ENCODE measurements around the gene HPGD.
"Not testable (repeated sequence)": the region's sequence is repeated elsewhere in the genome, so short reads cannot be mapped to it uniquely, and the experiment has no call there.

Gene HPGD

GRCh38 chr4:174526731-174527130 is 4.4 kb upstream of the HPGD start:
- no peak for DNase-seq (ENCODE audit: low spot score)

- no peak for DNase-seq (ENCODE audit: low spot score)
Measured at GRCh38 chr4:174524242-174524641, 2.0 kb upstream of the HPGD start.

- DNase-seq (ENCODE audit: low spot score), result no peak
Measured at GRCh38 chr4:174523025-174523693, 871 bp upstream of the HPGD start.

DNA sequence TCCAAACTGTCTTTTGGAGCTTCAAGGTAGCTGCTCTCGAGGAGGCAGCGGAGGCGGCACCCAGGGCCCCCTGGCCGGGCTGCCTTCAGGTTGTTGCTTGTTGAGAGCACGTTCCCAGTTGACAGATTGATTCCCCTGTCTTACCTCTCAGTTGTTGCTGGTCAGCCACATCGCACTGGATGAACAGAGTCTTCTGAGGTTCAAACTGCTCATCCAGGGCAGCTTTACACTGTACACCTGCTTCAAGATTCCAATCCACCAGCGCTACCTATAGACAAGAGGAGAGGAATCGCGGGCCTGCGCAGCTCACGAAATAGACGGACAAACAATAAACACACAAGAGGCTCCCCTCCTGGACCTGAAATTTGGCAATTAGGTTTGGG is 497 bp downstream of the HPGD start:
- DNase-seq (ENCODE audit: low spot score), result no peak

DNA sequence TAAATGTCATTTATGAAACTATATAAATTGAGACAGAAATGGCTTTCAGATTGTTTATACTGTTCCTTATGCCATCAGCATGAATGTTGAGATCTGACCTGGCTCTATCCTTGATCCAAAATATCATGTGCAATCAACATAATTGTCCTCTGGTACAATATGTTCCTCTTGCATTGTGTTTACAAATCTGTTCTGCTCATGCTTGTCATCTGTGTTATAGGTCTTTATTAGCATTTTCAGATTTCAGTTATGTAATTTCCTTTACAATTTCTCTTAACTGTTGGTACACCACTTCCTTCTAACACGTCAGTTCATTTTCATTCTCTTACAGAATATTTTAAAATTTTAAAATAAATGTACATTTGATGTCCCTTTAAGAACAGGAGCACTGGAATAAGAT is 1.6 kb downstream of the HPGD start:
- DNase-seq (ENCODE audit: low spot score), result no peak

GRCh38 chr4:174517502-174518445 is 4.5 kb downstream of the HPGD start:
- DNase-seq (ENCODE audit: low spot score), result no peak

DNA sequence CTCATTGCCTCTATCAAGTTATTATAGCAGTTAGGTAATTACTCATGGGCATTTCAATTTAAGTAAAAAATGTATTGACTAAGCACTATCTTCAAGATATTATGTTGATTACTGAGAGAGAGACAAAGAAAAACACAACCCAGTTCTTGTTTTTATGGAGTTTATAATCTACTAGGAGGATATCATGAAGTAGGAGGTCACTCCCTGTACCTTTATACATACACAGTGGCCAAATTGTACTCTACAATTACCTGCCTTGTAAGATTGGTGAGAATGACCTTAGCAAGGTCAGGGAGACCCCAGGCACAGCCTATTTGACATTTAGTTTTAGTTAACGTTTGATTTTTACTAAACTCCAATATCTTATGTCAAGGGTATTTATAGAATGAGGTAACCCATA is 5.5 kb downstream of the HPGD start:
- DNase-seq (ENCODE audit: low spot score), result no peak

DNA sequence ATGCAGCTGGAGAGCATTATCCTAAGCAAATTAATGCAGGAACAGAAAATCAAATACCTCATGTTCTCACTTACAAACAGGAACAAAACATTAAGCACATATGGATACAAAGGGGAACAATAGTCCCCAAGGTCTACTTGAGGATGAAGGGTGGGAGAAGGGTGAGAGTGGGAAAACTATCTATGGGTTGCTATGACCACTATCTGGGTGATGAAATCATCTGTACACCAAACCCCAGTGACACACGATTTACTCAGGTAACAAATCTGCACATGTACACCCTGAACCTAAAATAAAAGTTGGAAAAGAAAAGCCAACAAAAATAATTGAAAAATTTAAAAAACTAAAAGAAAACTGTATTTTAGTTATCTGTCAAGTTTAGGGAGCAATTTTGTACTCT is 5.9 kb downstream of the HPGD start:
- no peak for DNase-seq (ENCODE audit: low spot score)

DNA sequence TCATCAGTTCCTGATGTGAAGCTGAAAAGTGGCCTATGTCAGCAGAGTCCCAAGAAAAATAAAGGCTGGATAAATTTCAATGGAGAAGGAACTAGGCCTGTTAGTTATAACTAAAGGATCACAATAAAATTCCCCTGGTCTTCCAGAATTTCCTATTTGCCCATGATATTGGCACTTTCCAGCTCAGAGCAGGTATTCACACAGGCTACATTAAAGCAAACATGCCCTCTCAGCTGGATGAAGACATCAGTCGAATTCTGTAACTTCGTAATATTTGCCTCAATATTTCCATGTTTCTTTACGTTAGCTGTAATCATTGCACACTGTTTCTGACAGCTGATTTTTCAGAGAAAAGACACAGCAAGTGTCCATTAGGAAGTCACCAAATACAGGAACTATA is 9.5 kb downstream of the HPGD start:
- no peak for DNase-seq (ENCODE audit: low spot score)

DNA sequence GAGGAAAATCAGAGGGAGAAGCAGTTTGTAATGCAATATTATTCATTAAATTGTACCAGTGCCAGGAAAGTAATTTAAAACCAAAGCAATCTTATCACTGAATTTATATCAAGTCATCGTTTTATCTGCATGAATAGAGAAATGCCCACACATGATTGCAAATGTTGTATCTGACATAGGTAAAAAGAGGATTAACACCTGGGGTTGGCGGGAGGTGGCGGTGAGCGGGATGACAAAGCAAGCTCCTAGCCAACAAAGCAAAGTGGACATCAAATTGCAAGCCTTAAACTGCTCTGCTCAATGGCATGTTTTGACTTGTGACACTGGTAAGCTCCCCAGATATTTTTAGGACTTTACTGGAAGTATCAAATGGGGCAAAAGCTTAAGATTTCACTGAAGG is 16.4 kb downstream of the HPGD start:
- DNase-seq (ENCODE audit: low spot score), result no peak

- DNase-seq (ENCODE audit: low spot score), result no peak
Measured at GRCh38 chr4:174505007-174505406, 17.3 kb downstream of the HPGD start.

DNA sequence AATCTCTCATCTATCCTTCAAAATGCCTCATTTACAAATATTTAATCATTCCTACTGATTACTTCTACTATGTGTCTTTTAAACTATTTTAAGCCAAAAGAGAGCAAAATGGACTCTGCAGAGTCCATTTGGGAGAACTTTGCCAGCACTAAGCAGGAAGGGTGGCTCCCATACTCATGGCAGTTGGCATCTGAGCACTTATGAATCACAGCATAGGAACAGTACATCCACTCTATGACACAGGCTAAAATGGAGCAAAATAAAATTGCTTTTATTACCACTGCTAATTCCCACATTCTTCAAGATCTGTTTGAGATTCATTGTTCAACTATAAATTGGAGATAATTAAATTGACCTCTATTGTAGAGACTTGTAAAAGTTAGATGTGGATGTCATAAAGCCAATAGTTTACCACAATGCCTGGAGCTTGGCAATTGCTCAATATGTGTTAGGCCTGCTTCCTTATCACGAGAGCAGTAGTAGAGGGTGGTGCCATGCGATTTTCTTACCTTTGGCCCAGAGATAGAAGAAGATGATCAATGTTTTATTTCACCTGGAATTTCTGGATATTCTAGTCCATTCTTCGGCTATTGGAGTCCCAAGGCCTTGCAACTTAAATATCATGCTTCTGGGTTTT is 19.1 kb downstream of the HPGD start:
- DNase-seq (ENCODE audit: low spot score), result no peak

DNA sequence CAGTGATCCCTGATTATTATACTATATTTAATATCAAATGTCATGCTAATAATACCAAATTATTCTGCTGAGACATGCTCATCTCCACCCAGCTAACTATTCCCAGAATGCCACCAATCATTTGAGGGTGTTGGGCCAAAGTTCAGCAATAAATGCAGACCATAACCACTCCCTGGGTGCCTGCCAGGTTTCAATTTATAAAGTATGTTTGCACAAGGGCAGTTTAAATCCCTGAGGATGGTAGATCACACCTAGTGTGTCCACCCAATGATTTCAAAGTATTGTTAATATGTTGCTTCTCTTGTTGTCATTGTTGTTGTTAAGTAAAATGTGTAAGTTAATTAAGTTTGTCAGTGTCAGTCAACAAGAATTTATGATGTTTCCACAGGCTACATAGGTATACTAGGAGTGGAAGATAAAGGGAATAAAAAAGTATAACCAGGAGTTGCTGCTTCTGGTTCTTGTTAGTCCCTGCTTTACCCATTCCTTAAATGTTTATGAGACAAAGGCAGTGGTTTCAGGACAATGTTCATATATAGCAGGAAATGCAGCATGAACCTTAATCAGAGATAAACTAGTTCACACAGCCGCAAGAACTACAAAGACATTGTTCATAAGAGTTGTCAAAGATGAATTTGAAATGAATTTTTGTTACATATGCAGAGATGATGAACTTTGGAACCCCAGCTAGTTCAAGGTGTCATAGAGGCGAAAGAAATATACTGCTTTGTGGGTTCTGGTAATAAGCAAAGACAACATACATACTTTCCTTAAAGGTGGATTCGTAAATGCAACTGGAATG is 25.5 kb downstream of the HPGD start:
- DNase-seq (ENCODE audit: low spot score), result no peak

DNA sequence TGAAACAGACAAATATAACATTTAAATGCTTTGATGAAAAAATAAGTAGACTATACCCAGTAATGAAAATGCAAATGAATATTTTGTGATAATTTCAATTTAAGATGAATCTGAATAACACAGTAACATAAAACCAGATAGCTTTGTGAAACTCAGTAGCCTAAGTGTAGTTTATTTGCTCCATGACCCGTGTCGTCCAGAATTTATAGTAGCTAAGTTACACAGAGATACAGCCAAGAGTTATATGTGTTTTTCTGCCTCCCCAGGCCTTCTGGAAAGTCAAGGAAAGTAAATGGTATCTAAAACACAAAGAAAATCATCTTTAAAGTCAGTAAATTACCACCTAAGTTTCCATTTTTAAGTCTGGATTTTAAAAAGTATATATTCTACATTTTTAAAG is 26.7 kb downstream of the HPGD start:
- no peak for DNase-seq (ENCODE audit: low spot score)

- DNase-seq (ENCODE audit: low spot score), result no peak
Measured at GRCh38 chr4:174494726-174495125, 27.6 kb downstream of the HPGD start.

GRCh38 chr4:174494146-174494545 is 28.1 kb downstream of the HPGD start:
- no peak for DNase-seq (ENCODE audit: low spot score)

DNA sequence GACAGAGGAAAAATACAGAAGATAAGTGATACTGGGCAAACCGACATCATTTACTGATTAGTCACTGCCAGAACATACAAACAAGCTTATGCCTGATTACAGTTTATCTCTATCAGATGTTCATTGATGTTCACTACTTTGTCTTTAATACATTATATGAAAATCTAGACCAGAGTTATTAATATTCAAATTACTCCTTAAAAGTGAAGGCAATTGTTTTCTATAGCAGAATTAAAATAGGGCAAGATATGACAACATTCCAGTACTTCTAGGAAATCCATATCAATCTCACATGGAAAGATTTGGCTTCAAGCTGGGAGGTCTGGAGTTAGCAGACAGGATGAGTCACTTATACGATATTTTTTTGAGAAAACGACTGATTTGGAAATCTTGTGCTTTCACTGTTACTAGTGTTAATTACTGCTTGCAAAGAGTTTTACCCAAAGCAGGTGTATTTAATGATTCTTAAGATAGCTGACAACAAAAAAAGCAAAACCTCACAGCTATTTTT is 31.8 kb downstream of the HPGD start:
- DNase-seq (ENCODE audit: low spot score), result no peak

DNA sequence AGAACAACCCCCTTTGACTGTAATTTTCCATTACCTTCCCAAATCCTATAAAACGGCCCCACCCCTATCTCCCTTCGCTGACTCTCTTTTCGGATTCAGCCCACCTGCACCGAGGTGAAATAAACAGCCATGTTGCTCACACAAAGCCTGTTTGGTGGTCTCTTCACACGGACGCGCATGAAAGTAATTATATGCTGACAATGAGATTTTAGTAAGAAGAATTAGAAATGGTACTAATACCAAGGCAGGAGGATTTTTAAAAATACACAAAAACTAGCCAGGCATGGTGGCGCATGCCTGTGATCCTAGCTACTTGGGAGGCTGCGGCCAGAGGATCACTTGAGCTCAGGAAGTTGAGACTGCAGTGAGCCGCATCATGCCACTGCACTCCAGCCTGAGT is 33.9 kb downstream of the HPGD start:
- not testable (repeated sequence) for DNase-seq (ENCODE audit: low spot score)

- no peak for DNase-seq (ENCODE audit: low spot score)
Measured at GRCh38 chr4:174485025-174485424, 37.3 kb downstream of the HPGD start.

GRCh38 chr4:174483792-174484191 is 38.5 kb downstream of the HPGD start:
- no peak for DNase-seq (ENCODE audit: low spot score)

- DNase-seq (ENCODE audit: low spot score), result no peak
Measured at GRCh38 chr4:174479140-174479539, 43.1 kb downstream of the HPGD start.

GRCh38 chr4:174475528-174475927 is 46.8 kb downstream of the HPGD start:
- no peak for DNase-seq (ENCODE audit: low spot score)

Data from putamen (tissue), 1 donor.